WTC11 (cell line): ENCODE data around the gene OR52W1. TPM values are rescaled to one million over a fixed set of nuclear protein-coding genes. Genes with fewer than 3 reads are reported as not detected.

Experiments used
- ATAC-seq: fragments of 200-7000 bp; cut with Tn5 transposase; 2 replicates; pipeline ENCODE4 v1.10.0; 2021; ENCODE audit warnings: mild to moderate bottlenecking, moderate library complexity
- CTCF ChIA-PET: fragments of 300-600 bp; sonication (Branson Sonifier 250); formaldehyde crosslinking; loops from one replicate; lab custom pipeline; 2021; ENCODE audit warnings: antibody characterized with exemption; lab: Charles Lee
- POLR2A ChIA-PET: fragments of 350-600 bp; sonication (Branson Sonifier 250); formaldehyde crosslinking; loops from one replicate; lab custom pipeline; 2021; ENCODE audit warnings: antibody characterized with exemption; lab: Charles Lee
- DNase-seq: peaks from one replicate; pipeline ENCODE4 v3.0.0; 2021; ENCODE audit warnings: low spot score
- H3K27ac Mint-ChIP-seq: 2 replicates; pipeline ENCODE4 v1.8.0; 2021; ENCODE audit warnings: mixed read lengths
- H3K27me3 Mint-ChIP-seq: 2 replicates; pipeline ENCODE4 v1.8.0; 2021; ENCODE audit warnings: low read depth, mild to moderate bottlenecking, moderate library complexity, mixed read lengths
- H3K36me3 Mint-ChIP-seq: 2 replicates; pipeline ENCODE4 v1.8.0; 2021; ENCODE audit warnings: mixed read lengths
- H3K4me1 Mint-ChIP-seq: 2 replicates; pipeline ENCODE4 v1.8.0; 2022; ENCODE audit warnings: mixed read lengths
- H3K4me3 Mint-ChIP-seq: 2 replicates; pipeline ENCODE4 v1.8.0; 2021; ENCODE audit warnings: mild to moderate bottlenecking, moderate library complexity, mixed read lengths
- H3K9me3 Mint-ChIP-seq: 2 replicates; pipeline ENCODE4 v1.8.0; 2021; ENCODE audit warnings: mixed read lengths
- ELF4 ChIP-seq: sonication (generic); formaldehyde crosslinking; IDR thresholded peaks from 2 replicates; pipeline ENCODE4 v1.8.1; 2022; ENCODE audit warnings: low read depth, mild to moderate bottlenecking, moderate library complexity, missing genetic modification reagents
- FOXP1 ChIP-seq: sonication (generic); formaldehyde crosslinking; IDR thresholded peaks from 2 replicates; pipeline ENCODE4 v1.8.0; 2022; ENCODE audit warnings: missing genetic modification reagents, mild to moderate bottlenecking, moderate library complexity, borderline replicate concordance
- GTF2I ChIP-seq: fragments of 250-450 bp; sonication (Bioruptor Pico); conservative IDR thresholded peaks from 2 replicates; pipeline ENCODE4 v1.4.0; 2021; ENCODE audit warnings: mild to moderate bottlenecking
- IRF2 ChIP-seq: sonication (generic); formaldehyde crosslinking; IDR thresholded peaks from 2 replicates; pipeline ENCODE4 v1.8.0; 2022; ENCODE audit warnings: low read depth, missing genetic modification reagents, borderline replicate concordance
- JAZF1 ChIP-seq: fragments of 250-450 bp; sonication (Bioruptor Pico); IDR thresholded peaks from 2 replicates; pipeline ENCODE4 v1.9.0; 2021; ENCODE audit warnings: moderate library complexity, mild to moderate bottlenecking, inconsistent platforms
- JUN ChIP-seq: sonication (generic); formaldehyde crosslinking; IDR thresholded peaks from 2 replicates; pipeline ENCODE4 v1.8.0; 2023; ENCODE audit warnings: mild to moderate bottlenecking, missing genetic modification reagents
- KAT7 ChIP-seq: sonication (generic); formaldehyde crosslinking; IDR thresholded peaks from 2 replicates; pipeline ENCODE4 v1.8.1; 2023; ENCODE audit warnings: missing genetic modification reagents, mild to moderate bottlenecking, borderline replicate concordance
- MXD4 ChIP-seq: fragments of 250-450 bp; sonication (Bioruptor Pico); IDR thresholded peaks from 2 replicates; pipeline ENCODE4 v1.8.0; 2021; ENCODE audit warnings: mild to moderate bottlenecking, moderate library complexity, borderline replicate concordance
- NR2C2 ChIP-seq: sonication (generic); formaldehyde crosslinking; IDR thresholded peaks from 2 replicates; pipeline ENCODE4 v1.8.0; 2022; ENCODE audit warnings: mild to moderate bottlenecking, missing genetic modification reagents
- PREB ChIP-seq: sonication (generic); formaldehyde crosslinking; IDR thresholded peaks from 2 replicates; pipeline ENCODE4 v1.8.1; 2022; ENCODE audit warnings: mild to moderate bottlenecking, missing genetic modification reagents, moderate library complexity, borderline replicate concordance
- PRRX2 ChIP-seq: fragments of 250-450 bp; sonication (Bioruptor Pico); IDR thresholded peaks from 2 replicates; pipeline ENCODE4 v1.8.0; 2021; ENCODE audit warnings: mild to moderate bottlenecking
- SMAD3 ChIP-seq: sonication (generic); formaldehyde crosslinking; IDR thresholded peaks from 2 replicates; pipeline ENCODE4 v1.8.0; 2022; ENCODE audit warnings: missing genetic modification reagents, mild to moderate bottlenecking, borderline replicate concordance
- SOX15 ChIP-seq: fragments of 250-450 bp; sonication (Bioruptor Pico); IDR thresholded peaks from 2 replicates; pipeline ENCODE4 v1.9.0; 2021; ENCODE audit warnings: mild to moderate bottlenecking
- TEAD1 ChIP-seq: sonication (generic); formaldehyde crosslinking; IDR thresholded peaks from 2 replicates; pipeline ENCODE4 v1.8.0; 2022; ENCODE audit warnings: mild to moderate bottlenecking, missing genetic modification reagents
- USF1 ChIP-seq: sonication (generic); formaldehyde crosslinking; IDR thresholded peaks from 2 replicates; pipeline ENCODE4 v1.8.0; 2022; ENCODE audit warnings: mild to moderate bottlenecking, missing genetic modification reagents
- ZBTB43 ChIP-seq: sonication (generic); formaldehyde crosslinking; IDR thresholded peaks from 2 replicates; pipeline ENCODE4 v1.8.1; 2023; ENCODE audit warnings: mild to moderate bottlenecking, missing genetic modification reagents
- ZMAT4 ChIP-seq: fragments of 250-450 bp; sonication (Bioruptor Pico); IDR thresholded peaks from 2 replicates; pipeline ENCODE4 v1.9.0; 2021; ENCODE audit warnings: mild to moderate bottlenecking
- ZNF121 ChIP-seq: sonication (generic); formaldehyde crosslinking; IDR thresholded peaks from 2 replicates; pipeline ENCODE4 v1.8.0; 2023; ENCODE audit warnings: missing genetic modification reagents
- ZNF138 ChIP-seq: sonication (generic); formaldehyde crosslinking; conservative IDR thresholded peaks from 2 replicates; pipeline ENCODE4 v1.8.1; 2022; ENCODE audit warnings: mild to moderate bottlenecking, moderate library complexity, missing genetic modification reagents
- ZNF263 ChIP-seq: sonication (generic); formaldehyde crosslinking; IDR thresholded peaks from 2 replicates; pipeline ENCODE4 v1.8.1; 2022; ENCODE audit warnings: low read depth, mild to moderate bottlenecking, moderate library complexity, missing genetic modification reagents
- ZNF396 ChIP-seq: fragments of 250-450 bp; sonication (Bioruptor Pico); IDR thresholded peaks from 2 replicates; pipeline ENCODE4 v1.8.0; 2021; ENCODE audit warnings: mild to moderate bottlenecking, moderate library complexity, borderline replicate concordance
- ZNF416 ChIP-seq: fragments of 250-450 bp; sonication (Bioruptor Pico); IDR thresholded peaks from 2 replicates; pipeline ENCODE4 v1.9.0; 2021; ENCODE audit warnings: mild to moderate bottlenecking, inconsistent platforms
- ZNF423 ChIP-seq: fragments of 250-450 bp; sonication (Bioruptor Pico); IDR thresholded peaks from 2 replicates; pipeline ENCODE4 v2.1.2; 2022; ENCODE audit warnings: mild to moderate bottlenecking, moderate library complexity
- ZNF425 ChIP-seq: fragments of 250-450 bp; sonication (Bioruptor Pico); conservative IDR thresholded peaks from 2 replicates; pipeline ENCODE4 v1.9.0; 2021; ENCODE audit warnings: mild to moderate bottlenecking
- ZNF512 ChIP-seq: sonication (generic); formaldehyde crosslinking; IDR thresholded peaks from 2 replicates; pipeline ENCODE4 v1.8.1; 2022; ENCODE audit warnings: missing genetic modification reagents, borderline replicate concordance
- total RNA-seq: library from RNA; stranded (reverse); gene quantifications from 3 replicates; pipeline ENCODE4 v1.2.3, GENCODE V29; 2021

OR52W1 gene
- total RNA-seq, 1 experiment from 2014 or later = not detected

- Mint-ChIP-seq H3K4me1 (no peaks in the 10 kb centered on the region), H3K27ac (no peak overlapping the region), H3K36me3 (peaks cover 5% of the 10 kb centered on the region), H3K27me3 (no peaks in the 10 kb centered on the region), H3K9me3 (no peaks in the 10 kb centered on the region), H3K4me3 (no peak overlapping the region)
- ATAC-seq (no peak), DNase-seq (no peak)
- CTCF ChIA-PET = interaction anchor here (2.1 kb wide), 1 partner anchor 137 kb away, joined by 6 read pairs; no protein-coding TSS in a partner anchor
- POLR2A ChIA-PET = no interaction called here
- TF ChIP-seq ZNF396 (CRISPR knock-in tag) (no peak), JAZF1 (no peak), SMAD3 (CRISPR knock-in tag) (no peak), ZNF423 (CRISPR knock-in tag) (no peak), ZNF512 (no peak), PRRX2 (no peak), ZNF138 (no peak), FOXP1 (CRISPR knock-in tag) (no peak), ZNF121 (CRISPR knock-in tag) (no peak), ZNF425 (no peak), KAT7 (CRISPR knock-in tag) (no peak), MXD4 (CRISPR knock-in tag) (no peak), ZMAT4 (CRISPR knock-in tag) (no peak), SOX15 (CRISPR knock-in tag) (no peak), ZNF416 (CRISPR knock-in tag) (no peak)
These were observed 26.9 kb downstream of the OR52W1 start for GRCh38 chr11:6225896-6226295.

GRCh38 chr11:6228520-6228919 lies 29.5 kb downstream of the OR52W1 start:
- Mint-ChIP-seq H3K27me3 (no peaks in the 10 kb centered on the region), H3K4me1 (peaks cover 3% of the 10 kb centered on the region; the same call in 1 of the 2 replicates), H3K36me3 (no peaks in the 10 kb centered on the region), H3K4me3 (no peak overlapping the region), H3K9me3 (no peaks in the 10 kb centered on the region), H3K27ac (no peak overlapping the region)
- CTCF ChIA-PET = interaction anchor here (1.3 to 2.2 kb wide), 3 partner anchors 23 to 125 kb away, joined by 3 to 9 read pairs (median 4); no protein-coding TSS in a partner anchor
- TF ChIP-seq PREB (CRISPR knock-in tag) = no peak
- TF ChIP-seq JUN (CRISPR knock-in tag) = no peak
- TF ChIP-seq FOXP1 (CRISPR knock-in tag) = no peak
- no peak for TF ChIP-seq ELF4 (CRISPR knock-in tag)
- no peak for TF ChIP-seq SOX15 (CRISPR knock-in tag)
- TF ChIP-seq GTF2I (CRISPR knock-in tag) = no peak
- no peak for TF ChIP-seq ZNF512
- TF ChIP-seq USF1 (CRISPR knock-in tag) = no peak
- TF ChIP-seq MXD4 (CRISPR knock-in tag) = no peak
- TF ChIP-seq ZNF425 = no peak
- no peak for TF ChIP-seq TEAD1
- TF ChIP-seq ZBTB43 (CRISPR knock-in tag) = no peak
- no peak for TF ChIP-seq ZNF263 (CRISPR knock-in tag)
- no peak for TF ChIP-seq IRF2 (CRISPR knock-in tag)
- no peak for TF ChIP-seq NR2C2 (CRISPR knock-in tag)
- no peak for ATAC-seq
- POLR2A ChIA-PET = no interaction called here
- no peak for DNase-seq
